Ectodermal cell (in vitro differentiated cells): ENCODE data around the gene KLHL29.

ENCODE experiments used
- H3K27ac ChIP-seq: 2 replicates; pipeline ENCODE4 v1.7.0; 2013; ENCODE audit warnings: mild to moderate bottlenecking, low read depth, low read length; ENCODE audit not compliant: insufficient read depth, poor library complexity, severe bottlenecking
- H3K27me3 ChIP-seq: 2 replicates; pipeline ENCODE4 v1.7.0; 2013; ENCODE audit warnings: mild to moderate bottlenecking, low read length; ENCODE audit not compliant: insufficient read depth, control insufficient read depth, poor library complexity, severe bottlenecking
- H3K36me3 ChIP-seq: one replicate; pipeline ENCODE4 v1.7.0; 2013; ENCODE audit warnings: low read length; ENCODE audit not compliant: control insufficient read depth, insufficient read depth
- H3K4me1 ChIP-seq: one replicate; pipeline ENCODE4 v1.7.0; 2013; ENCODE audit warnings: low read length; ENCODE audit not compliant: control insufficient read depth, insufficient read depth
- H3K4me3 ChIP-seq: 2 replicates; pipeline ENCODE4 v1.7.0; 2013; ENCODE audit warnings: low read depth, low read length, control low read depth; ENCODE audit not compliant: insufficient read depth
- H3K9me3 ChIP-seq: 2 replicates; pipeline ENCODE4 v1.7.0; 2013; ENCODE audit warnings: mild to moderate bottlenecking, low read length, moderate library complexity; ENCODE audit not compliant: control insufficient read depth
- WGBS, 2 experiments: methylation state at CpG; one replicate each; pipeline ENCODE4 v1.1.7; 2013; ENCODE audit warnings: missing lambda C conversion rate in 2 of 2; 5-methylcytosine and 5-hydroxymethylcytosine counted together

The KLHL29 gene

DNA sequence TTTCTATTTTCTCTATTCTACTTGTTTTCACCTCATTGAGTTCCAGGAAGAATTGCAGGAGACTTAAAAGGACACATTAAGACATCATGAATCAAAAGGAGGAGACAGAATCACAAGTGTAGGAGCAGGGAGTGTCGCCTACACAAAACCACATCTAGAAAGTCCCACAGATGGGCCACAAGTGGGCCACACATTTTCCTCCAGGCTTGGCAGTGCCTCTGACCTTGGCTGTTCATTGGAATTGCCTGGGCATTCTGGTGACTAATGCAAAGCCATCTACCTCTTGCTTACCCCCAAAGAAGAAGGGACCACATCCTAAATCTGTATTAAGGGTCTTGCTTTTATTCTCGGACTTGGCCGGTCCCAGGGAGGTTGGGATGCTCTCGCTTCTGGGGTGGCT, 103.6 kb downstream of the KLHL29 start:
- no peaks in the 10 kb centered on the region for H3K36me3 ChIP-seq
- WGBS, 2 experiments, result 80 to 86% methylated on average over 4 of the region's 4 CpGs
- no peaks in the 10 kb centered on the region for H3K9me3 ChIP-seq
- no peaks in the 10 kb centered on the region for H3K27me3 ChIP-seq
- peaks cover 18% of the 10 kb centered on the region for H3K4me1 ChIP-seq
- no peak overlapping the region for H3K27ac ChIP-seq
- H3K4me3 ChIP-seq, result no peak overlapping the region

DNA sequence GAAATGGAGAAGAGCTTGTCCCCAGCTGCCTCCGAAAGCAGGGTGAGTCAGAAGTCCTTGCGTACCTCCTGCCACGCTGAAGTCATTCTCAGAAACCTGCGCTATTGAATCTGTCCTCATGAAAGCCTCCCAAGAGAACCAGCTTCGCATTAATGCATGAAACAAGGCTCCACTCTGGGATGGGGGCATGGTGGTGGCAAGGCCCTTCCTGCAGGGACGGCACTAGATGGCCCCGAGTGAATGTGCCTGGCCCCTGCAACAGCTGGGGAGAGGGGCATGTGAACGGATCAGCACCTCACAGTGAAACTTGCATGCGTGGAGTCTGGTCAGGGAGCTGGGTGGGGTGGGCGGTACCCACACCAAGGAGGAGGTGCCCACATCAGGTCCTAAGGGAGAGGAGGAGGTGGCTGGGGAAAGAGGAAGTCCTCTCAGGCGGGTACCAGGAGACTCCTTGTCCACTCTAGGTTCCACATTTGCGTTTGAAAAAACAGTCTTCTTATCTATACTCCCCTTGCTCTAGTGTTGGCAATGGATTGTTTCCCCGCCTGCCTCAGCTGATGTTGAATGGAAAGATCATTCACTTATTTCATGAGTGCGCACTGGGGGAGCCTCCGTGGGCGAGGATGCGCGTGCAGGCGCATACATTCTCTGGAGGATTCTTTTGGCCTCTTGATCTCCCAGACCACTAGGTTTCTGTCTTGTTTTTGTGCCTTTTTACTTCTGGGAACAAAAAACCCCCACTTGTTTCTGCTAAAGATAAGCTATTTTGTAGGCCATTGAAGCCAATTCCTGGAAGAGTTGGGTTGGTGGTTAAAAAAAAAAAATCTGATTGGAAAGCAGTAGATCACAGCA, 104.7 kb downstream of the KLHL29 start:
- Histone ChIP-seq H3K27me3 (no peaks in the 10 kb centered on the region), H3K36me3 (no peaks in the 10 kb centered on the region), H3K4me3 (no peak overlapping the region), H3K4me1 (peaks cover 18% of the 10 kb centered on the region), H3K27ac (no peak overlapping the region), H3K9me3 (no peaks in the 10 kb centered on the region)
- 93% methylated on average over 19 of the region's 19 CpGs for WGBS, 2 experiments

DNA sequence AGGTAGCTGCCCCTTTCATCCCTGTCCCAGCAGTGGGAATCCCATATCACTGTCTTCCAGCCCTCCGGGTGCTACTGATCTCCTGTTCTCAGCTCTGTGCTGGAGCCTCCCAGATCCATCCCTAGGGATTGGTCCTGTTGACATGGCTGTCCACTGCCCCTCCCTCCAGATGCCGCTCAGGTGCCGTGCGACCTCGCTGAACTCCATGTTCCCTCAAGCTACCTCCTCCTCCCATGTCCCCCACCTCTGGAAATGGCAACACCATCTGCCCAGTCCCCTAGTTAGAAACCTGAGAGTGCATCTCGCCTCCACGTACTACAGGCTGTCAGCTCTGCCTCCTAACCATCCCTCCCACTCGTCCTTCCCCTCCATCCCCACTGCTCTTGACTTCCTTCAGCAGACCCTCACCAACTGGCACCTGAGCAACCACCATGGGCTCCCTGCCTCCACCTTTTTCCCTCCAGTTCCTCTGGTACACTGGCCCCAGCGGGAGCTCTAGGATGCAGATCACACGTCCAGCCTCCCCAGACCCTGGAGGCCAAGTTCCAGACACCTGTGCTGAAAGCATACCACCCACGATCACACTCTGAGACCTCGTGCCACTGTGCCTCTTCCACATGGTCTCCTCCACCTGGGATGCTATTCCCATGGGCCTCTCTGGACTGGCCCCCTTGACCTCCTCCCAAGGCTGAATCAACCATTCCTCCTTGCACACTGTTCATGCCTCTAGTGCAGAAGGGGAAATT, 106.8 kb downstream of the KLHL29 start:
- Histone ChIP-seq H3K4me1 (peaks cover 19% of the 10 kb centered on the region), H3K4me3 (no peak overlapping the region), H3K27me3 (no peaks in the 10 kb centered on the region), H3K27ac (no peak overlapping the region), H3K36me3 (no peaks in the 10 kb centered on the region), H3K9me3 (no peaks in the 10 kb centered on the region)
- 92 to 95% methylated on average over 12 of the region's 12 CpGs for WGBS, 2 experiments

GRCh38 chr2:23492337-23492675, 107.3 kb downstream of the KLHL29 start:
- Histone ChIP-seq H3K27me3 (no peaks in the 10 kb centered on the region), H3K36me3 (no peaks in the 10 kb centered on the region), H3K9me3 (no peaks in the 10 kb centered on the region), H3K4me3 (no peak overlapping the region), H3K4me1 (peaks cover 24% of the 10 kb centered on the region), H3K27ac (no peak overlapping the region)
- WGBS, 2 experiments, result 79 to 81% methylated on average over 5 of the region's 5 CpGs

DNA sequence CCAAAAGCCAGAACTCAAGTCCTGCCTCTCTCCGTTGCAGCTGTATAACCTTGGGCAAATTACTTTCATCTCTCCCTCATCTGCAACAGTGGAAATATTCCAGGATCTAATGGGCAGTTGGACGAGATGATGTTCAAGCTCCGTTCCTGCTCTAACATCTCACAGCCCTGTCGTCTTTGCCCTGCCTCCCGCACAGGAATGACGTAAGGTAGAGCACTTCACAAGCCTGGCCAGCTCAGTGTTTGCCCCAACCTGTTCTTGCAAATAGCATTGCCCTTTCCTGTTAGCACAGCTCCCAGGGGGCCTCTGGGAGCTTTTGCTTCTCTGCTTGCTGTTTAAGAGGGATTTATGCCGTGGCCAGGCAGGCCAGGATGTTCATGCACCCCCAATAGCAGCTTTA, 107.9 kb downstream of the KLHL29 start:
- peaks cover 18% of the 10 kb centered on the region for H3K4me1 ChIP-seq
- WGBS, 2 experiments, result 84 to 86% methylated on average over 7 of the region's 7 CpGs
- H3K4me3 ChIP-seq, result no peak overlapping the region
- no peaks in the 10 kb centered on the region for H3K27me3 ChIP-seq
- no peaks in the 10 kb centered on the region for H3K9me3 ChIP-seq
- H3K27ac ChIP-seq, result no peak overlapping the region
- H3K36me3 ChIP-seq, result no peaks in the 10 kb centered on the region

- H3K4me3 ChIP-seq, result no peak overlapping the region
- no peaks in the 10 kb centered on the region for H3K9me3 ChIP-seq
- H3K27me3 ChIP-seq, result no peaks in the 10 kb centered on the region
- WGBS, 2 experiments, result 97 to 100% methylated on average over 1 to 3 of the region's 4 CpGs
- no peaks in the 10 kb centered on the region for H3K36me3 ChIP-seq
- H3K4me1 ChIP-seq, result peaks cover 12% of the 10 kb centered on the region
- H3K27ac ChIP-seq, result no peak overlapping the region
Measured at GRCh38 chr2:23493846-23494245, 108.9 kb downstream of the KLHL29 start.

GRCh38 chr2:23494286-23494685, 109.3 kb downstream of the KLHL29 start:
- peaks cover 12% of the 10 kb centered on the region for H3K4me1 ChIP-seq
- H3K9me3 ChIP-seq, result no peaks in the 10 kb centered on the region
- H3K4me3 ChIP-seq, result no peak overlapping the region
- no peaks in the 10 kb centered on the region for H3K27me3 ChIP-seq
- WGBS, 2 experiments, result 89 to 91% methylated on average over 8 of the region's 8 CpGs
- no peaks in the 10 kb centered on the region for H3K36me3 ChIP-seq
- no peak overlapping the region for H3K27ac ChIP-seq

DNA sequence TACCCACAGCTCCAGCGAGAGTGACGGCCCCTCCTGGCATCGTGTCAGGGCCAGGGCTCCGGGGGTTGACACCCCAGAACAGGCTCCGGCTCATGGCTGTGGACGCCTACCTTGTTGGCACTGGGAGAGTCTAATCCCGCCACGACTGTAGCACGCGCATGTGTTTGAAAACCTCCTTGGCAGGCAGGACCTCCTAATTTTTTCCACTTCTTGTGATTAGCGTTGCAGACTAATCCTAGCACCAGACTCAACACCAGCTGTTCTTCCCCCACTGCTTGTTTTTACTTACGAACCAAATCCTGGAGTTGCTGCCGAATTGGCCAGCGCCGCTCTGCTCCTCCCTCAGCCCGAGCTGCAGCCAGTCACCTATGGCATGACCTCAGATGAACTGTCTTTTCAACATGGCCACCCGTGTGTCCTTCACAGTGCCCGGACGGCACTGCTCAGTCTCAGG, 110.7 kb downstream of the KLHL29 start:
- Histone ChIP-seq H3K36me3 (no peaks in the 10 kb centered on the region), H3K9me3 (no peaks in the 10 kb centered on the region), H3K4me1 (peaks cover 12% of the 10 kb centered on the region), H3K4me3 (no peak overlapping the region), H3K27me3 (no peaks in the 10 kb centered on the region), H3K27ac (no peak overlapping the region)
- WGBS, 2 experiments, result 90% methylated on average over 19 of the region's 19 CpGs

DNA sequence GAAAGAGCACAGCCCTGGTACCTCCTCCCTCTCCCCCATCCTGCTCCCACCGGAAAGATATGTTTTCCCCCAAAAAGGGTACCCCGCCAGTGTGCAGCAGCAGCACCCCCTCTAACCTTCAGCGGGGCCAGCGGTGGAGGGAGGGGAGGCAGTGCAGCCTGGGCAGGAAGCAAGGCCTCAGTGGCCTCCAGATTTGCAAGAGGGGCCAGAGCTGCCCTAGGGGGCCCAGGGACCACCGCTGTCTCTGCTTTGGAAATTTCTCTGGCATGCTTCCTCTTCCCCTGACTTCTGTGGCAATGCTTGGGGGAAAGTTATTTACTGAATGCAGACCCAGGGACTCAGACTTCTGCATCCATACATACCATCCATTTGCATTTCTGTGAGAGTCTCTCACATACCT, 111.5 kb downstream of the KLHL29 start:
- Histone ChIP-seq H3K27ac (no peak overlapping the region), H3K27me3 (no peaks in the 10 kb centered on the region), H3K36me3 (no peaks in the 10 kb centered on the region), H3K4me1 (peaks cover 12% of the 10 kb centered on the region), H3K9me3 (no peaks in the 10 kb centered on the region), H3K4me3 (no peak overlapping the region)
- 73 to 77% methylated on average over 5 of the region's 5 CpGs for WGBS, 2 experiments

DNA sequence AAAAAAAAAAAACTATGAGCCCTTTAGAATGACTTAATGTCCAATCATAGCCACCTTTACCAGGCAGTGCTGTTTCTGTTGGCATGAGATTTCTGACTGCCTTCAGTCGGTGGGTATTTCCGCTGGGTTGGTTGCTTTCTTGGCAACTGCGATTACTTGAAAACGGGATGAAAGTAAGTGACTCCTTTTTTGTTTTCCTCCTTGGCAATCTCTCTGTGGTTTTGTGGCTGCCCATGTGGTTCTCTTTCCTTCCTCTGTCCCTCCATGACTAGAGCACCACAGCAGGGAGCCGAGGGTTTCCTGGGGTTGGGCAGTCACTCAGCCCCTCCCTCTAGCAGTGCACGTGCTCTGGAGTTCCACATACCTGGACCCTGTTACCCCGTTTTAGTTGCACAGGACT, 112.1 kb downstream of the KLHL29 start:
- 60 to 71% methylated on average over 7 of the region's 7 CpGs for WGBS, 2 experiments
- Histone ChIP-seq H3K27ac (no peak overlapping the region), H3K4me1 (peaks cover 14% of the 10 kb centered on the region), H3K9me3 (no peaks in the 10 kb centered on the region), H3K27me3 (no peaks in the 10 kb centered on the region), H3K4me3 (no peak overlapping the region), H3K36me3 (no peaks in the 10 kb centered on the region)
